ENCODE data around the gene DCP1B.

DCP1B gene

DNA sequence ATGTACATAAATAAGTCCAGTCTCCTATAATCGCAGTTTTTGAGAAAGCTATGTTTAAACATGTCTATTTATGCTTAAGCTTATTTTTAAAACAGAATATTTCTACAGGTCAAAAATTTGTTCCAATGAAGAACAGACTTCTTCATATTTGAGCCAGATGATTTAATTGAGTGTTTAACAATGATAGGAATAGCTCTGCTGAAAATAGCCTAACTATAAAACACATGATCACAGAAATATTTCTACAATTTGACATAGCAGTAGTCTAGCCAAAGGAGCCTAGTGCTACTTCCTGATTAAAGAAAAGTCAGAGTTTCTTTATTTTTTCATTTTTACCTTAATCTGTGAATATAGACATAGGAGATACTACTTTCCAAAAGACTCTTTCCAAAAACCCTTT is 29.4 kb downstream of the DCP1B start:
- no peaks in the 10 kb centered on the region for H3K9me3 ChIP-seq (ENCODE audit: insufficient read depth, low read length)
- H3K36me3 ChIP-seq (replicated peaks; ENCODE audit: low read depth, low read length) = peaks cover 3% of the 10 kb centered on the region
- H2AFZ ChIP-seq (ENCODE audit: low read depth, low read length) = no peak overlapping the region
- no peaks in the 10 kb centered on the region for H3K27me3 ChIP-seq (ENCODE audit: low read depth, low read length)
- H3K4me1 ChIP-seq (ENCODE audit: low read length) = no peaks in the 10 kb centered on the region
- H4K20me1 ChIP-seq (ENCODE audit: insufficient read depth, low read length) = no peaks in the 10 kb centered on the region
- no peak overlapping the region for H3K9ac ChIP-seq (ENCODE audit: low read length)
- H3K79me2 ChIP-seq (ENCODE audit: low read length) = no peaks in the 10 kb centered on the region
- no peak overlapping the region for H3K27ac ChIP-seq (ENCODE audit: low read length)
- no peak overlapping the region for H3K4me2 ChIP-seq (ENCODE audit: low read length)
- TF ChIP-seq CTCF (IDR thresholded peaks at IDR 0.05; ENCODE audit: low read depth, low read length) (no peak), EZH2phosphoT487 (IDR thresholded peaks at IDR 0.05; ENCODE audit: low read depth) (no peak)
- H3K4me3 ChIP-seq (ENCODE audit: low read length) = no peak overlapping the region

GRCh38 chr12:1972856-1973317 is 31.4 kb downstream of the DCP1B start:
- Histone ChIP-seq H3K36me3 (replicated peaks; ENCODE audit: low read depth, low read length) (peaks cover 3% of the 10 kb centered on the region), H3K79me2 (ENCODE audit: low read length) (no peaks in the 10 kb centered on the region), H3K9me3 (ENCODE audit: insufficient read depth, low read length) (no peaks in the 10 kb centered on the region), H3K9ac (ENCODE audit: low read length) (no peak overlapping the region), H3K4me3 (ENCODE audit: low read length) (no peak overlapping the region), H4K20me1 (ENCODE audit: insufficient read depth, low read length) (no peaks in the 10 kb centered on the region), H2AFZ (ENCODE audit: low read depth, low read length) (no peak overlapping the region), H3K4me2 (ENCODE audit: low read length) (no peak overlapping the region), H3K4me1 (ENCODE audit: low read length) (no peaks in the 10 kb centered on the region), H3K27me3 (ENCODE audit: low read depth, low read length) (no peaks in the 10 kb centered on the region), H3K27ac (ENCODE audit: low read length) (no peak overlapping the region)
- TF ChIP-seq CTCF (IDR thresholded peaks at IDR 0.05; ENCODE audit: low read depth, low read length) (no peak), EZH2phosphoT487 (IDR thresholded peaks at IDR 0.05; ENCODE audit: low read depth) (no peak)

- H3K36me3 ChIP-seq (replicated peaks; ENCODE audit: low read depth, low read length) = peaks cover 3% of the 10 kb centered on the region
- no peak overlapping the region for H2AFZ ChIP-seq (ENCODE audit: low read depth, low read length)
- no peak overlapping the region for H3K4me2 ChIP-seq (ENCODE audit: low read length)
- H3K79me2 ChIP-seq (ENCODE audit: low read length) = no peaks in the 10 kb centered on the region
- H3K9ac ChIP-seq (ENCODE audit: low read length) = no peak overlapping the region
- H4K20me1 ChIP-seq (ENCODE audit: insufficient read depth, low read length) = no peaks in the 10 kb centered on the region
- H3K27ac ChIP-seq (ENCODE audit: low read length) = no peak overlapping the region
- no peak for TF ChIP-seq CTCF (IDR thresholded peaks at IDR 0.05; ENCODE audit: low read depth, low read length)
- no peak for TF ChIP-seq EZH2phosphoT487 (IDR thresholded peaks at IDR 0.05; ENCODE audit: low read depth)
- H3K4me1 ChIP-seq (ENCODE audit: low read length) = no peaks in the 10 kb centered on the region
- H3K27me3 ChIP-seq (ENCODE audit: low read depth, low read length) = no peaks in the 10 kb centered on the region
- H3K4me3 ChIP-seq (ENCODE audit: low read length) = no peak overlapping the region
- H3K9me3 ChIP-seq (ENCODE audit: insufficient read depth, low read length) = no peaks in the 10 kb centered on the region
Measured at GRCh38 chr12:1972260-1972659, 32.0 kb downstream of the DCP1B start.

DNA sequence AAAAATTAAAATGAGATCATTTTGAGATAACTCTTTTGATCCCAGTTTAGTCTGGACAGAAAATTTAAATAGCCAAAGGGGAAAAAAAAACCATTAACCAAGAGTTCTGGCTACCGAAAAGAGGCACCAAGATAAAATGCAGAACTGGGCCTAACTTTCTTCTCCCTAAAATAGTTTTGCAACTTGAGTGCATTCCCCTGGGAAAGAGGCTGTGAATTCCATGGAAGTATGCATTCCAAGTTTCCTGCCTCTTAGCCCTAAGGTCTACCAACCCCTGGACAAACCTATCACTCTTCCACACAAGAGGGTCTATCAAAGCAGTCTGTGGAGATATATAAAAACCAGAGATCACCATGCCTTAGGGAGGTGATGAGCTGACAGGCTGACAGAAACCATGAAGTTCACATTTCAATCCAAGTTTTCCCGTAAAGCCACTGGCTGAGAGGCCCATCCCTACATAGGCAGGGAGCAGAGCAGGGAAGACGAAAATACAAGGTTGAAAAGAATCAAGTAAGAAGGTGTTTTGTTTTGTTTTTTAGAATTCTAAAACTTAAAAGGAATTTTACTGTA is 33.8 kb downstream of the DCP1B start:
- H3K4me3 ChIP-seq (ENCODE audit: low read length) = no peak overlapping the region

More for the DNA sequence above, 33.8 kb downstream of the DCP1B start:
- no peaks in the 10 kb centered on the region for H3K9me3 ChIP-seq (ENCODE audit: insufficient read depth, low read length)
- no peaks in the 10 kb centered on the region for H3K4me1 ChIP-seq (ENCODE audit: low read length)
- no peak overlapping the region for H3K4me2 ChIP-seq (ENCODE audit: low read length)
- H2AFZ ChIP-seq (ENCODE audit: low read depth, low read length) = no peak overlapping the region
- H3K27ac ChIP-seq (ENCODE audit: low read length) = no peak overlapping the region
- no peak for TF ChIP-seq CTCF (IDR thresholded peaks at IDR 0.05; ENCODE audit: low read depth, low read length)
- TF ChIP-seq EZH2phosphoT487 (IDR thresholded peaks at IDR 0.05; ENCODE audit: low read depth) = no peak
- peaks cover 3% of the 10 kb centered on the region for H3K36me3 ChIP-seq (replicated peaks; ENCODE audit: low read depth, low read length)
- no peaks in the 10 kb centered on the region for H3K79me2 ChIP-seq (ENCODE audit: low read length)
- no peaks in the 10 kb centered on the region for H3K27me3 ChIP-seq (ENCODE audit: low read depth, low read length)
- H4K20me1 ChIP-seq (ENCODE audit: insufficient read depth, low read length) = no peaks in the 10 kb centered on the region
- H3K9ac ChIP-seq (ENCODE audit: low read length) = no peak overlapping the region
